VCaP (cell line): ENCODE data around the gene STMP1.

ENCODE experiments used
- H3K27ac ChIP-seq: fragments of 450-650 bp; 2 replicates; pipeline ENCODE4 v1.5.1; 2017
- TF ChIP-seq, protein P1 (sequence below): fragments of 450-650 bp; conservative IDR thresholded peaks from 2 replicates; pipeline ENCODE4 v1.5.1; 2017; ENCODE audit warnings: mild to moderate bottlenecking, moderate library complexity

STMP1 gene

GRCh38 chr7:135681762-135682161 is 19.4 kb downstream of the STMP1 start:
- H3K27ac ChIP-seq = no peak overlapping the region
- TF ChIP-seq, protein P1, sequence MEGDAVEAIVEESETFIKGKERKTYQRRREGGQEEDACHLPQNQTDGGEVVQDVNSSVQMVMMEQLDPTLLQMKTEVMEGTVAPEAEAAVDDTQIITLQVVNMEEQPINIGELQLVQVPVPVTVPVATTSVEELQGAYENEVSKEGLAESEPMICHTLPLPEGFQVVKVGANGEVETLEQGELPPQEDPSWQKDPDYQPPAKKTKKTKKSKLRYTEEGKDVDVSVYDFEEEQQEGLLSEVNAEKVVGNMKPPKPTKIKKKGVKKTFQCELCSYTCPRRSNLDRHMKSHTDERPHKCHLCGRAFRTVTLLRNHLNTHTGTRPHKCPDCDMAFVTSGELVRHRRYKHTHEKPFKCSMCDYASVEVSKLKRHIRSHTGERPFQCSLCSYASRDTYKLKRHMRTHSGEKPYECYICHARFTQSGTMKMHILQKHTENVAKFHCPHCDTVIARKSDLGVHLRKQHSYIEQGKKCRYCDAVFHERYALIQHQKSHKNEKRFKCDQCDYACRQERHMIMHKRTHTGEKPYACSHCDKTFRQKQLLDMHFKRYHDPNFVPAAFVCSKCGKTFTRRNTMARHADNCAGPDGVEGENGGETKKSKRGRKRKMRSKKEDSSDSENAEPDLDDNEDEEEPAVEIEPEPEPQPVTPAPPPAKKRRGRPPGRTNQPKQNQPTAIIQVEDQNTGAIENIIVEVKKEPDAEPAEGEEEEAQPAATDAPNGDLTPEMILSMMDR = no peak

DNA sequence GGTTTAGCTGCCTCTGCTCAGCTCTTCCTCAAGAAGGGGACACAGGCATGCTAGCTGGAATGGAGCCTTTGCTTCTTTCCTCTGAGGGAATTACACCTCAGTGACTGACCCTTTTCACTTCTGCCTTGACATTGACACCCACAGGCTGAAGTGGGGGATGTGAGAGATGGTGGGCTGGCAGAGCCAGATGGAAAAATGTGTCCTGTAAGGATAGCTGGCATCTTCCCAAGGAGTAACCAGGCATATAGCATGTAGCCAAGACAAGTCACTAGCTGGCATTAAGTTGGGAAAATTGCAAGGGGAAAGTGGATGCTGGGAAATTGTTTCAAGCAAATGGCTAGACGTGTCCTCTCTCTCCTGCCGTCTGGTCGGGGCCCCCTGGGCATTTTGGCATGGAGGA is 19.9 kb downstream of the STMP1 start:
- TF ChIP-seq, protein P1 = no peak
- no peak overlapping the region for H3K27ac ChIP-seq

- TF ChIP-seq, protein P1 = no peak
- H3K27ac ChIP-seq = no peak overlapping the region
Measured at GRCh38 chr7:135683609-135684008, 21.3 kb downstream of the STMP1 start.

DNA sequence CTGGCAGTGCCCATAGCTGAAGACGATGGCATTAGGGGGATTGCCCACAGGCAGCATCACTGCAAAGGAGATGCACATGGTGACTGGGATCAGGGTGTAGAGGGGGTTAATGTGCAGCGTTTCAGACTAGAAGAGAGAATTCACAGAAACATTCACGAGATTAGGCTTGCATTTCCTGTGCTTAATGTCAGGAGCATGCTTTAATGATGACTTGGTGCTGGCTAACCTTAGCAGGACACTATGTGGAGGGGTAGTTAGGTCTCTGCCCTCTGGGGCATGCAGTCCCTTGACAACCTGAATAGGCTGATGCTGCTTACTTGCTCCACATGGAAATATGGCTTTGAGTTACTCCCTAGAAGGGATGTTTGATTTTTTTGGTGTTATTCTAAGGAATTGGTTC is 21.8 kb downstream of the STMP1 start:
- no peak overlapping the region for H3K27ac ChIP-seq
- TF ChIP-seq, protein P1 = no peak

- no peak overlapping the region for H3K27ac ChIP-seq
- TF ChIP-seq, protein P1 = no peak
Measured at GRCh38 chr7:135684699-135685098, 22.4 kb downstream of the STMP1 start.

- H3K27ac ChIP-seq = no peak overlapping the region
- TF ChIP-seq, protein P1 = no peak
Measured at GRCh38 chr7:135685306-135686084, 23.2 kb downstream of the STMP1 start.

DNA sequence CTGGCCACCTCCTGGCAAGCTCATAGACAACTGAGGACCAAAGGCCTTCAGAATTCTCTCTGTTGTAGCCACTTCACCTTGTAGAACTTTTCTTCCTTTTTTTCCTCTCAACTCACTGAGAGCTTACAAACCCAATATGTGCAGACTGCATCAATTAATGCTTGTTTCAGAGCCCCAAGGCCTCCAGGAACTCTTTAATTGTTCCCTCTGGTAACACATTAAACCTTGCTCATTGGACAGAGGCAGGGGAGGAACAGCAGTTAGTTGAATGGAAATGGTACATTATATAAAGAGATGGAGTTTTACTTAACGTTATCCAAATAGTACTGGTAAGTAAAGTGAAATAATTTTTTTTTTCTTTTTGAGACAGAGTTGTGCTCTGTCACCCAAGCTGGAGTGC is 25.2 kb downstream of the STMP1 start:
- no peak overlapping the region for H3K27ac ChIP-seq
- TF ChIP-seq, protein P1 = no peak
